LNCaP clone FGC (cell line): ENCODE data around the gene RCAN3.

Experiments used
- DNase-seq: peaks from one replicate; pipeline ENCODE4 v3.0.0-alpha.2; 2011; ENCODE audit warnings: low read depth
- H3K4me3 ChIP-seq: 2 replicates; pipeline ENCODE4 v1.5.1; 2011; ENCODE audit warnings: mild to moderate bottlenecking, low read depth, low read length, control low read depth
- CTCF ChIP-seq: IDR thresholded peaks from 2 replicates; pipeline ENCODE4 v1.5.1; 2012; ENCODE audit warnings: mild to moderate bottlenecking; ENCODE audit not compliant: control insufficient read depth, insufficient read depth; ENCODE audit errors: extremely low read depth

Gene RCAN3

GRCh38 chr1:24588573-24588972 is 85.9 kb downstream of the RCAN3 start:
- no peak for TF ChIP-seq CTCF
- H3K4me3 ChIP-seq, result no peak overlapping the region
- no peak for DNase-seq

DNA sequence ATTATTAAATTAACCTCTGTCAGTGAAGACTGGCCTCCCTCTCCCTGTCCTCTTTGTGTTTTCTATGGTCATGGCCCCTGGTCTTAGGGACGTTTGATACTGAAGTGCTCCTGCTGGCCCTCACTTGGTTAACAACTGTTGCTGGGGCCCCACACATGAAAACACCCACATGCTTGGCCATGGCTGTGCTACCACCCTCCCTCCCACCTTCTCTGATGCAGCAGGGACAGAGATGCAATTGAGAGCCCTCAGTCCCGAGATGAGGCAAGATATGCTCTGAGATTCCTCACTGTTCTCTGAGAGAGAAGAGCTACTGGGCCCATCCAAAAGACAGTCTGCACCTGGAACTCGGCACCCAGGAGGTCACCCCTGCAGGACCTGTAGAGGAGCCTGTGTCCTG is 86.6 kb downstream of the RCAN3 start:
- DNase-seq, result no peak
- H3K4me3 ChIP-seq, result no peak overlapping the region
- no peak for TF ChIP-seq CTCF
